Muscle of arm (tissue), 12 donors: Measurements from ENCODE around the gene DUSP7. TPM values are rescaled to one million over a fixed set of nuclear protein-coding genes. Genes with fewer than 3 reads are reported as not detected.

Experiments
- DNase-seq: peaks from one replicate; pipeline ENCODE4 v3.0.0-alpha.2; 2013
- polyA plus RNA-seq, 12 donors: library from polyadenylated mRNA; unstranded; fragments of 120-200 nt; gene quantifications; one replicate each; pipeline ENCODE4 v1.2.1, GENCODE V29; 2013; ENCODE audit not compliant: insufficient read length in 12 of 12

Gene DUSP7
- polyA plus RNA-seq, 12 donors: 16.4 to 25.8 (median 20.9) TPM; not detected in 1

DNA sequence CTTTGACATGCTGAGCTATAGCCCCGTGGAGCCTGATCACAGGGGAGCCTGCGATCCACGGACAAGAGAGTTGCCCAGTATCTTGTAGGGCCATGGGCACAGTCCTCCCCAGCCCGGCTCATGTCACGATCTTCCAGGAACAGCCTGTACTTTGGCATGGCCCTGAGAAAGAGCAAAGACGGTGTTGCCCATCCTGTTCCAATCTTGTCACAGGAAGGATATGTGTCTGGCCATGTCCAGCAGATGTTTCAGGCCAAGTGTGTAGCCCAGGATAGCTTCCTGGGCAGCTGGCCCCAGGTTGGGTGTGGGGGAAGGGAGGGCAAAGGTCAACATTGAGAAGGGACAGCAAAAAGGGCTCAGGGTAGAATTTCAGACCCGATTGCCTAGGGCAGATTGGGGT is 43.7 kb downstream of the DUSP7 start:
- DNase-seq: no peak

DNA sequence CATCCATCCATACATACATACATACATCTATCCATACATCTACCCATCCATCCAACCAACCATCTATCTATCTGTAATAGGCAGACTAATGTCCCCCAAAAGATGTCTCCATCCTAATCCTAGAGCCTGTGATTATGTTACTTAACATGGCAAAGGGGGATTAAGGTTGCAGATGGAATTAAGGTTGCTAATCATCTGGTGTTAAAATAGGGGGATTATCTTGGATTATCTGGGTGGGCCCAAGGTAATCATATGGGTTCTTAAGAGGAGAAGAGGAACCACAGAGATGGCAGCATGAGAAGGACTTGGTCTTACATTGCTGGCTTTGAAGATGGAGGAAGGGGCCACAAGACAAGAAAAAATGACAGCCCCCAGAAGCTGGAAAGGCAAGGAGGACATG is 45.9 kb downstream of the DUSP7 start:
- DNase-seq: no peak

DNA sequence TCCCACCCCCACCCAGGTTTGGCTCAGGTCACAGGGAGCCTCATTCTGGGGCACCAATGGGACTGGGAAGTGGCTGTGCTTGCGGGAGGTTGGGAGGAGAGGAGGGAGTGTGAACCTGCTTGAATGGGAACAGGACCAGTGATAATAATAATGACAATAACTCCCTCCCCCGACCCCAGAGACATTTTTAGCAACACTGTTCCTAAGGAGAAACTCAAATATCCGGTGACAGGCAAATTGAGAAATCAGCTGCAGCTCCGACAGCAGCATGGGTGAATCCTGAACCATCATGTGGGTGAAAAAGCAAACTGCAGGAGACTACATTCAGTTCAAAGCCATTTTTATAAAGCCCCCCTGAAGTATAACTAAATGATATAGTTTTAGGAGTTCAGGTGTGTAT is 49.1 kb downstream of the DUSP7 start:
- no peak for DNase-seq

DNA sequence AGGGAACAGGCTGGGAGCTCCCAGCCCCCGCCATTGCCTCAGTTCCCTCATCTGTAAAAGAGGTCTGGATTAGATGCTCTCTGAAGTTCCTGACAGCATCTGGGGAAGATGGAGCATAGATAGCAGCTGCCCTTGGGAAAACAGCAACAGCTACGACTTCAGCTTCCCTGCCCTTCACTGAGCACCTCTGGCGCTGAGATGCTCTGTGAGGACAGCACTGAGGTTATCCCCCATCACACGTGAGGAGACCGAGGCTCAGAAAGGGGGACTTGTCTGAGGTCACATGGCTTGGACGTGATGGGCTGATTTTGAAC is 49.6 kb downstream of the DUSP7 start:
- DNase-seq: no peak

DNA sequence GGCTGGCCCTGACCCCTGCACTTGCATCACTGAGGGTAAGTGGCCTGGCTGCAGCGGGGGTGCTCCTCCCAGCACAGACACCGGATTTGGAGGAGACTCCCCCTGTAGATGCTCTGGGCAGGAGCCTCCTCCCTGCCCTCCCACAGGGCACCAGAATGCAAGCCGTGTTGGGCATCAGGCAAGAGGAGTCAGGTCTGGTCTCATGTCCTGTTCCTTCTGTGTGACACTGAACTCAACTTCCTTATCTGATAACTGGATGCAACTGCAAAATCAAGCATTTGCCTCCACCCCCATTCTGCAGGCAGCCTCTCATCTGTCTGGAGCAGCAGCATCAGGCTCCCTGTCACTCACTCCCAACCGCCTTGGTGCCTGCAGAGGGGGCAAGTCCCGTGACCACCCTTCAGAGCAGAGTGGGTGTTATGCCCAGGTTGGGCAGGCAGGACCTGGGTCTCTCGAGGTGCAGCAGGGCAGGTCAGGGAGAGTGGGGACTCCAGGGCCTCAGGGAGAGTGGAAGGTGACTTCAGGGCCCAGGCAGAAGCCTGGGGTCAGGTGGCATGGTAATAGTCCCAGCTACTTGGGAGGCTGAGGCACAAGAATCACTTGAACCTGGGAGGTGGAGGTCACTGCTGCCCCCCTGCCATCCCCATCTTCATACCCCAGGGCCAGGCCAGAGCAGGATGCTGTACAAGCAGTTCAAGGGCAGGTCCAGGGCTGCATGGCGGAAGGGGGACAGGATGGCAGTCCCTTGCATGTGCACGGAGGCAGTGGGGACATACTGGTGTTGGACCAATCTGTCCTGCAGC is 50.2 kb downstream of the DUSP7 start:
- no peak for DNase-seq

DNA sequence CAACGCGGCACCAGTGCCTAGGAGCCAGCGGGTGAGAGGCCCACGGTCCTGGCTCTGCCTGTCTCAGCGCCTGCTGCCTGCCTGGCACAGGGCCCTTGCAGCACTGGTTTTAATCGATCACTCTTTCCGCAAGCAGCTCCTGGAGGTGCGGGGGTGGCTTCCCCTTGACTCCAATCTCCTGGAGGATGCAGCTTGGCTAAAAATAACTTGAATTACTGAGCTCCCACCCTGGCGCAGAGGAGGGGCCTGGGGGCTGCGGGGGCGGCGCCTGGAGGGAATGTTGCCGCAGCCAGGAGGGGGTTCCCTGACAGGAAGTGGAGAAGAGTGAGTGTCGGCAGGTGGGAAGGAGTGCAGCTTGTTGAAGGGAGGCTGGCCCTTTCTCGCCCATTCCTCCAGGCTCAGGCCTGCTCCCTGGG is 50.8 kb downstream of the DUSP7 start:
- peak; percentile 56 for DNase-seq

DNA sequence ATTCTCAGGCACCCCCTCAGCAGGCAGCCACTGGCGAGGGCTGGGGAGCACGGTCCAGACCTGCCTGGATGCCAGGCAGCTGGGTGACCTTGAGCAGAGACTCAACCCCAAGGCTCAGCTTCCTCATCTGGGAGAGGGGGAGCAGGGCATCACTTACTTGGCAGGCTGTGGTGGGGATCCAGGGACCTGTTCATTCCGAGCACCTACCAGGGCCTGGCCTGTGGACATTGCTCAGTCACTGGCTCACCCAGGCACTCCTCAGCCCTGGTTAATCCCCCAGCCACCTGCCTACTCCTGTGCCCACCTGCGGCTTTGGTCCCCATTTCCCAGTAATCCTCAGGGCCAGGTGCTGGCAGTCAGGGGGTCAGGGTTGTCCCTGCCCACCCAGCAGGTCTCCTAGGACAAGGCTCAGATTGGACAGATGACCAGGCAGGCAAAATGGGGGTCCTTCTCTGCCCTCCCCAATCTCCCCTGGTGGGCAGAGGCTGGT is 51.4 kb downstream of the DUSP7 start:
- DNase-seq: no peak

DNA sequence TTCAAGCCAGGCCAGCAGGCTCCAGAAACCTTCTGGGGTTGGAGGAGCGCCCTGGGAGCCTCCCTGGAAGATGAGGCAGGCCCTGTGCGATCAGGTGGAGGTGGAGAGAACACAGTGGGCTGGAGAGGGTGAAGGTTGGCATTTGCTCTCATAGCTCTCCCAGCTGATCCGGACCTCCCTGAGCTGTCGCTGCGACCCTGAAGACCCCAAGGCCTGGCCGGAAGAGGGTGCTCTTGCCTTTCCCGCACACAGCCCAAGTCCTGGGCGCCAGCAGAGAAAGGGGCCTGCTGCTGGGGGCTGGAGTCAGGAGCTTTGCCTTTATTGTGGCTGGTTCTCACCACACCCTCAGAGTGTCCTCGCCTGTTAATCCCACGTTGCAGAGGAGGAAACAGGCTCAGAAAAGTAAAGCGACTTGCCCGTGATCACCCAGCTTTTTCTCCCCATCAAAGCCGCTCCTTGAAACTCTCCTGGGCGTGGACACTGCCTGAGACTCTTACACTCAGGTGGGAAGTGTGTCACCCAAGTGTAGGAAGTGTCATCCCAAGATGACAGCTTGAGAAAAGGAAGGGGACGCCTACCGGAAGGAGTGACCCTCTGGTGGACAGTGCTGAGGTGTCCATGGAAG is 52.1 kb downstream of the DUSP7 start:
- peak; percentile 65 for DNase-seq

DNA sequence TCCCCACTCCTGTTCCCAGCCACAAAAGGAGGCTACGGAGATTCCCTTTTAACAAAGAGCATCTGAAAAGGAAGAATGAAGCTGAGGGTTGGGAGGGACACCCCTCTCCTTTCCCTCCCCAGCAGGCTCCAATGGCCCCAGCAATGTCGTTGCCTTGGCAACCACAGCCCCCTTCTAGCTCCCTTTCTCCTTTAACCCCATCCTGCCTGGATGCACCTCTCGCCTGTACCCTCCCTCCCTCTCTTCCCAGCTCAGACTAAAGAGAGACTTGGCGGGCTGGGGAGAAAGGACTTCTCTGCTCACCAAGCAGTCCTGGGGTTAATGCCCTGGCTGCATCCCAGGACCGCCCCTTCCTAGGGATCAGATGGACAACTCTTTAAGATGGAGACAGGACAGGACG is 53.6 kb downstream of the DUSP7 start:
- DNase-seq: no peak

DNA sequence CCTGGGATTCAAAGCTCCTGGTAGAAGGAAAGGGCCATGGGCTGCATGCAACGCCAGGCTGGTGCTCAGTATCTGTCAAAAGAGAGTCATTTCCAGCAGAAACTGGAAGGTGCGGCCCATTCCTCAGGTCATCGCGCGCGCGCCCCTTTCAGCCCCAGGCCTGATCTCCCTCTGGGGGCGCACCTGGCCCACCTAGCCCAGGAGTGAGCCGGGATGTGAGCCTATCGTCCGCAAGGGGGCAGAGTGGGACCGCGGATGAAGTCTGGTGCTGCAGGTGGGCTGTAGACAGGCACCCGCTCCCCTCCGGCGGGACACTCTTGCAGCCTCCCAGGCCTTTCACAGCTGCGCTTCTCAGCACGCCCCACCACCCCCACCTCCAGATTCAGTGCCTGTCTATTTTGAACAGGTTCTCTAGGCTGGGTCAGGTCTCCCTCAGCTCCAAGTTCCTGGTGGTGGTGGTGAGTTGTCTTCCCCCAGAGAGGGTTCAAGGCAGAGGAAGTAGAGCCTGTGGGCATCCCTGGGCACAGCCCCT is 54.9 kb downstream of the DUSP7 start:
- DNase-seq: peak; percentile 66

DNA sequence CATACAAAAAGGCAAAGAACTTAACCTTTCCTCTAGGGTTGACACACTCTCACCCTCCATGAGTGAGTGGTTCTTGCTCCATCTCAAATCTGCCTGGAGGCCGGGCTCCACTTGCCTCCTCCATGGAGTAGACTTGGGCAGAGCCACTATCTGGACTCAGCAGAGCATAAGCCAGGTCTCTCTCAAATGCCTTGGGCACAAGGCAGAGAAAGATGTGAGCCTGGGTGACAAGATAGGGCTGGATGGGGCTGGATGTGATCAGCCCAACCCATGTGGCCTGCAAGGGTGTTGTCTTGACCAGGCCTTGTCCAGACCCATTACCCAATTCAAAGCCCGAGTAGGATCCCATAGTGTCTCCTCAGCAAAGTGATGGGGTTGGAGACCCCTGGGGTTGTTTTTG is 56.5 kb downstream of the DUSP7 start:
- DNase-seq: no peak

Other genes starting within 250 kb of the DUSP7 start
- not detected for gene IQCF2, start 195.0 kb downstream of the DUSP7 start, polyA plus RNA-seq
- not detected for gene IQCF5, start 181.0 kb downstream of the DUSP7 start, polyA plus RNA-seq
- under 1 TPM in 1 of 12 donors, not detected in 11; 0.25 TPM for gene IQCF1, start 153.2 kb downstream of the DUSP7 start, polyA plus RNA-seq
- 10 to 100 TPM in 11 of 12 donors, not detected in 1; 11.2 to 15.6 (median 13.9) TPM for gene RRP9, start 114.7 kb downstream of the DUSP7 start, polyA plus RNA-seq
- 10 to 100 TPM in 1 of 12 donors, 1 to 10 TPM in 10, not detected in 1; 3.2 to 10.7 (median 5.4) TPM for gene PARP3, start 114.2 kb downstream of the DUSP7 start, polyA plus RNA-seq
- gene GPR62, start 101.2 kb downstream of the DUSP7 start, polyA plus RNA-seq: 1 to 10 TPM in 1 of 12 donors, under 1 TPM in 9, not detected in 2; 0.22 to 1.0 (median 0.36) TPM
- gene PCBP4, start 89.1 kb downstream of the DUSP7 start, polyA plus RNA-seq: 10 to 100 TPM in 11 of 12 donors, not detected in 1; 45.3 to 71.8 (median 56.8) TPM
- gene ABHD14B, start 82.5 kb downstream of the DUSP7 start, polyA plus RNA-seq: 10 to 100 TPM in 11 of 12 donors, not detected in 1; 14.3 to 56.0 (median 21.1) TPM
- 10 to 100 TPM in 8 of 12 donors, 1 to 10 TPM in 3, not detected in 1; 8.4 to 22.2 (median 11.0) TPM for gene ABHD14A, start 81.5 kb downstream of the DUSP7 start, polyA plus RNA-seq
- gene ACY1, start 73.0 kb downstream of the DUSP7 start, polyA plus RNA-seq: 10 to 100 TPM in 9 of 12 donors, 1 to 10 TPM in 2, not detected in 1; 7.7 to 44.6 (median 13.0) TPM
- gene RPL29, start 60.7 kb downstream of the DUSP7 start, polyA plus RNA-seq: 1,000 to 10,000 TPM in 11 of 12 donors, 100 to 1,000 TPM in 1; 967 to 3,003 (median 2,577) TPM
- 1 to 10 TPM in 10 of 12 donors, not detected in 2; 3.1 to 6.9 (median 4.5) TPM for gene POC1A, start 97.9 kb upstream of the DUSP7 start, polyA plus RNA-seq
- 10 to 100 TPM in 11 of 12 donors, not detected in 1; 26.5 to 55.3 (median 29.5) TPM for gene ALAS1, start 141.6 kb upstream of the DUSP7 start, polyA plus RNA-seq
- gene TLR9, start 169.1 kb upstream of the DUSP7 start, polyA plus RNA-seq: under 1 TPM in 10 of 12 donors, not detected in 2; 0.08 to 0.30 (median 0.14) TPM
- gene TWF2, start 182.6 kb upstream of the DUSP7 start, polyA plus RNA-seq: 10 to 100 TPM in 11 of 12 donors, not detected in 1; 17.6 to 28.1 (median 22.2) TPM
- 10 to 100 TPM in 10 of 12 donors, not detected in 2; 11.7 to 20.1 (median 14.4) TPM for gene PPM1M, start 189.2 kb upstream of the DUSP7 start, polyA plus RNA-seq
- 100 to 1,000 TPM in 2 of 12 donors, 10 to 100 TPM in 10; 73.8 to 110 (median 91.3) TPM for gene WDR82, start 222.1 kb upstream of the DUSP7 start, polyA plus RNA-seq
- 10 to 100 TPM in 1 of 12 donors, 1 to 10 TPM in 10, not detected in 1; 2.5 to 28.2 (median 4.2) TPM for gene GLYCTK, start 231.3 kb upstream of the DUSP7 start, polyA plus RNA-seq